Naive B cell (primary cell): Measurements from ENCODE around the gene MDGA2. TPM values are rescaled to one million over a fixed set of nuclear protein-coding genes. Genes with fewer than 3 reads are reported as not detected.
"Not testable (repeated sequence)": the region's sequence is repeated elsewhere in the genome, so short reads cannot be mapped to it uniquely, and the experiment has no call there.

Experiments used
- ATAC-seq, 2 donors: fragments of 150-1000 bp; cut with Tn5 transposase; 2 replicates each; pipeline ENCODE4 v1.10.0; 2021; ENCODE audit warnings: low read depth in 2 of 2, mild to moderate bottlenecking in 2 of 2, moderate library complexity in 2 of 2
- DNase-seq: peaks from one replicate; pipeline ENCODE4 v3.0.0; 2022
- H3K27ac Mint-ChIP-seq, 6 donors: one replicate each; pipeline ENCODE4 v1.8.0; 2020 to 2022; ENCODE audit warnings: mild to moderate bottlenecking in 6 of 6, mixed read lengths in 6 of 6, moderate library complexity in 5 of 6, inconsistent platforms in 2 of 6
- H3K27me3 Mint-ChIP-seq, 3 donors: one replicate each; pipeline ENCODE4 v1.8.0; 2021 to 2022; ENCODE audit warnings: mixed read lengths in 3 of 3, mild to moderate bottlenecking in 1 of 3
- H3K36me3 Mint-ChIP-seq, 2 donors: one replicate each; pipeline ENCODE4 v1.8.0; 2020 to 2022; ENCODE audit warnings: mixed read lengths in 2 of 2, inconsistent platforms in 1 of 2, mild to moderate bottlenecking in 1 of 2
- H3K4me1 Mint-ChIP-seq, 3 donors: one replicate each; pipeline ENCODE4 v1.8.0; 2020 to 2022; ENCODE audit warnings: mixed read lengths in 3 of 3, inconsistent platforms in 1 of 3, mild to moderate bottlenecking in 1 of 3, moderate library complexity in 1 of 3
- H3K4me3 Mint-ChIP-seq, 8 donors: one replicate each; pipeline ENCODE4 v1.8.0; 2020 to 2022; ENCODE audit warnings: mild to moderate bottlenecking in 8 of 8, mixed read lengths in 8 of 8, moderate library complexity in 8 of 8, inconsistent platforms in 2 of 8
- H3K9me3 Mint-ChIP-seq, 7 donors: one replicate each; pipeline ENCODE4 v1.8.0; 2020 to 2022; ENCODE audit warnings: mixed read lengths in 7 of 7, mild to moderate bottlenecking in 5 of 7, inconsistent platforms in 2 of 7, moderate library complexity in 1 of 7
- polyA plus RNA-seq, 6 donors: library from polyadenylated mRNA; unstranded; fragments of 300-500 nt; fragmentation: Illumina TruSeq; gene quantifications; one replicate each; pipeline ENCODE4 v1.2.3, GENCODE V29; 2021; ENCODE audit warnings: low read depth in 6 of 6

Gene MDGA2
- polyA plus RNA-seq, 6 donors from 2014 or later = not detected

DNA sequence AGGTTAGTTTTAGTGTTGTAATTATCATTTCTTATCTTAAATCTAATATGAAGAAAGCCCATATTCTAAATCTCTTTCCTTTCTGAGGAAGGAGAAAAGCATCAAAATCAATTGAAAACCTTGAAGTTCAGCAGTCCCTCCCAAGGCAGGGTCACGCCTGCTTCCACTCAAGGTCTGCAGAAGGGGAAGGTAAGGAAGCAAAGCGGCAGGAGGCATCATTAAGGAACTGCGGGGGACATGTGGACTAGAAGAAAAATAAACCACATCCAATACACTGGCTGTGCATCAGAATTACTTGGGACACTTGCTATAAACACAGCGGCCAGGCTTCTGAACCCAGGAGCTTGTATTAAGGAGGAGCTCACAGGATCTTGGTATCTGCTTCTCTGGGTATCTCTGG is 759.9 kb downstream of the MDGA2 start:
- not testable (repeated sequence) for H3K36me3 Mint-ChIP-seq, ATAC-seq, H3K4me1 Mint-ChIP-seq, H3K27me3 Mint-ChIP-seq, H3K27ac Mint-ChIP-seq, DNase-seq, H3K9me3 Mint-ChIP-seq, H3K4me3 Mint-ChIP-seq

DNA sequence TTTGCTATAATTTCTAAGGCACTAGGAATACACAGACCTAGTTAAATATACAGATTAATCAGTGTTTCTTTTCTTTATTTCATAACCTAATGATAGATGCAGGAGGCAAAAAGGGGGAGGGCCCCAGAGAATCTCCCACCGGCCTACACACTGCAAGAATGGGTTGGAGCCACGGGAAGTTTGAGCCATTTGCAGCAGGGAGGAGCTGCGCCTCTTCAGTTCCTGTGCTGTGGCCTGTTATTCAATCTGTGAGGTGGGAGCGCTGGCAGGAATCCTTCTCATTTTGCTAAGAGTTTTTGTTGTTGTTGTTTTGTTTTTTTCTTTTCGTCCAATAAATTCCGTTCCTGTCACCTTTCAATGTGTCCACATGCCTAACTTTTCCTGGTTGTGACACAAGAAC is 772.6 kb downstream of the MDGA2 start:
- H3K9me3 Mint-ChIP-seq = no peaks in the 10 kb centered on the region
- no peaks in the 10 kb centered on the region for H3K4me1 Mint-ChIP-seq
- H3K27me3 Mint-ChIP-seq = no peaks in the 10 kb centered on the region
- H3K4me3 Mint-ChIP-seq = no peak overlapping the region
- no peak overlapping the region for H3K27ac Mint-ChIP-seq
- ATAC-seq (no peak), DNase-seq (no peak)
- no peaks in the 10 kb centered on the region for H3K36me3 Mint-ChIP-seq

DNA sequence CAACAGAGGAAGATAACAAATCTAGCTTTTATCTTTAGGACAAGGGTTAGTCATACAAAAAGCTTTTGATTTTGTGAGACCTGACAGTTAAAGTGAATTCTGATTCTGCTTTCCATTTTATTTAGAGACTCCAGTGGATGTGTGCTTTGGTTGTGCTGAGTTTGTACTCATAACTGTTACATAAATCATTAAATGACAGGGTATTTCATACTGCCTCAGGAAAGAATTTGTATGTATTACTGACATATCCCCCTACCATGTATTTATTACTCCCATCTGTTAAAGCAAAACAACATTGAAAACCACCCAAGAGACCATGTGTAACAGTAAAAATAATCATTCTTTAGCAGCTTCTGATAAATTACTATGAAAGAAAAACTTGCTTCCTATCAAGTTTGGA is 780.9 kb downstream of the MDGA2 start:
- DNase-seq (no peak), ATAC-seq (no peak)
- Mint-ChIP-seq H3K9me3 (peaks cover 0 to 2% (median 0%) of the 10 kb centered on the region in 7 donors), H3K27ac (no peak overlapping the region), H3K4me1 (no peaks in the 10 kb centered on the region), H3K4me3 (no peak overlapping the region), H3K27me3 (no peaks in the 10 kb centered on the region), H3K36me3 (no peaks in the 10 kb centered on the region)

GRCh38 chr14:46887144-46887543 is 788.3 kb downstream of the MDGA2 start:
- Mint-ChIP-seq H3K4me1 (no peaks in the 10 kb centered on the region), H3K9me3 (no peaks in the 10 kb centered on the region), H3K27me3 (no peaks in the 10 kb centered on the region), H3K4me3 (no peak overlapping the region), H3K27ac (peak overlapping the region in 1 of 6 donors; percentile 69), H3K36me3 (no peaks in the 10 kb centered on the region)
- DNase-seq = no peak
- no peak for ATAC-seq

GRCh38 chr14:46885566-46885965 is 789.8 kb downstream of the MDGA2 start:
- DNase-seq (no peak), ATAC-seq (no peak)
- no peaks in the 10 kb centered on the region for H3K4me1 Mint-ChIP-seq
- H3K27ac Mint-ChIP-seq = no peak overlapping the region
- H3K4me3 Mint-ChIP-seq = no peak overlapping the region
- H3K9me3 Mint-ChIP-seq = no peaks in the 10 kb centered on the region
- no peaks in the 10 kb centered on the region for H3K36me3 Mint-ChIP-seq
- no peaks in the 10 kb centered on the region for H3K27me3 Mint-ChIP-seq

GRCh38 chr14:46861753-46862152 is 813.7 kb downstream of the MDGA2 start:
- DNase-seq (no peak), ATAC-seq (no peak)
- Mint-ChIP-seq H3K4me1 (no peaks in the 10 kb centered on the region), H3K4me3 (no peak overlapping the region), H3K9me3 (peaks cover 0 to 3% (median 0%) of the 10 kb centered on the region in 7 donors), H3K27ac (no peak overlapping the region), H3K36me3 (no peaks in the 10 kb centered on the region), H3K27me3 (no peaks in the 10 kb centered on the region)

DNA sequence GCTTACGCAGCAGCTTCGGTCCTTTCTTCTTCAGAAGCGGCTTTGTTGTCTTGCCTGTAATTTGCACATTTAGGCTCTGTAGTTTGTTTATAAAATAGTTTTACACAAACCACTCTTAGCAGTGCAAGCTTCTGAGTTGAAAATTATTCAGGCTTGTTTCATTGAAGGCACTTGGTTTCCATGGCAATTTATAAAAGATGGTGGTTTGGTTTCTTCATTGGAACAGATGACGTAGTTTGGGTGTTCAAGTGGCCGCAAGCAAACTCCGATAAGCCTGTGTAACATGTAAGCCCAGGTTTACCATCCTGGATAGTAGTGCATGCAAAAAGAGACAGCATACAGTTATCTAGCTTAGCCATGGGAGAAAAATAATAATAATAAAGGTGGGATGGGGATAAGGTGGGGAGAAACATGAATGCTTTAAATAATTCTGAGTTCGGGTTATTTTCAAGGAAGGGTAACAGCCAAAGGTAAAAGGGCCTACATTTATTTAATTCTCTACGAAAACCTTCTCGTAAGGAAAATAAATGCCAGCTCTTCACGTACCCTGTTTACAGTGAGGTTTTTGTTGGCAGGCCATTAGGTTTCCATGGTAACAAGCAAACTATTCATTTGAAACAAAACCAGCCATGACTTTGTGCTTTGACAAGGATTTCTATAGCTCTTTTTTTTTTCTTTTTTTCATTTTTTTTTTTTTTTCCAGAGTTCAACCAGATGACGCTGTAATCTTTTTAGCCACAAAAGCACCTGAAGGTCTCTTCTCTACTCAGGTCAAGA is 834.3 kb downstream of the MDGA2 start:
- H3K27me3 Mint-ChIP-seq = no peaks in the 10 kb centered on the region
- DNase-seq (no peak), ATAC-seq (no peak)
- H3K36me3 Mint-ChIP-seq = no peaks in the 10 kb centered on the region
- no peak overlapping the region for H3K4me3 Mint-ChIP-seq
- no peak overlapping the region for H3K27ac Mint-ChIP-seq
- H3K9me3 Mint-ChIP-seq = peaks cover 0 to 2% (median 0%) of the 10 kb centered on the region in 7 donors
- no peaks in the 10 kb centered on the region for H3K4me1 Mint-ChIP-seq

DNA sequence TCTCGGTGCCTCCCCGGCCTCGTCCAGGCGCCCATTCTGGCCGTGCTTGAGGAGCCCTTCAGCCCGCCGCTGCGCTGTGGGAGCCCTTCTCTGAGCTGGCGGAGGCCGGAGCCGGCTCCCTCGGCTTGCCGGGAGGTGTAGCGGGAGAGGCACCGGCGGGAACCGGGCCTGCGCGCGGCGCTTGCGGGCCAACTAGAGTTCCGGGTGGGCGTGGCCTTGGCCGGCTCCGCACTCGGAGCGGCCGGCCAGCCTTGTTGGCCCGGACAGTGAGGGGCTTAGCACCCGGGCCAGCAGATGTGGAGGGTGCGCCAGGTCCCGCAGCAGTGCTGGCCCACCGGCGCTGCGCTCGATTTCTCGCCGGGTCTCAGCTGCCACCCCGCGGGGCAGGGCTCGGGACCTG is 855.1 kb downstream of the MDGA2 start:
- peaks cover 0 to 3% (median 0%) of the 10 kb centered on the region in 7 donors for H3K9me3 Mint-ChIP-seq
- H3K27ac Mint-ChIP-seq = no peak overlapping the region
- H3K36me3 Mint-ChIP-seq = no peaks in the 10 kb centered on the region
- ATAC-seq (no peak), DNase-seq (no peak)
- no peaks in the 10 kb centered on the region for H3K4me1 Mint-ChIP-seq
- H3K27me3 Mint-ChIP-seq = no peaks in the 10 kb centered on the region
- no peak overlapping the region for H3K4me3 Mint-ChIP-seq

DNA sequence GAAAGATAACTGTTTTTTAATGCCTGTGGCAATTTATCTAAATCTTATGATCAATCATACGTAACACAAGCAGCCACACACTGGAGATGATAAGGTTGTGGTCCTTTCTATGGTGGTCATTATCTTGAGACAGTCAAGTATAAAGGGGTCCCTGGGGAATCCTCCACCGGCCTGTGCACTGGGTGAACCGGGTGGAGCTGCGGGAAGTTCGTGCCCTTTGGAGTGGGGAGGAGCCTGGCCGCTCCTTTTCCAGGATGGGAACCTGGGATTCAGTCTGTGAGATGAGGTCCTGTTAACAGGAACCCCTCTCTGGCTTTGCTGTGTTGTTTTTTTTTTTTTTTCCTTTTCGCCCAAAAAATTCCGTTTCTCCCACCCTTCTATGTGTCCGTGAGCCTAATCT is 856.3 kb downstream of the MDGA2 start:
- Mint-ChIP-seq H3K4me1 (no peaks in the 10 kb centered on the region), H3K4me3 (no peak overlapping the region), H3K36me3 (no peaks in the 10 kb centered on the region), H3K27ac (no peak overlapping the region), H3K27me3 (no peaks in the 10 kb centered on the region), H3K9me3 (peaks cover 0 to 3% (median 2%) of the 10 kb centered on the region in 7 donors)
- DNase-seq (no peak), ATAC-seq (no peak)

DNA sequence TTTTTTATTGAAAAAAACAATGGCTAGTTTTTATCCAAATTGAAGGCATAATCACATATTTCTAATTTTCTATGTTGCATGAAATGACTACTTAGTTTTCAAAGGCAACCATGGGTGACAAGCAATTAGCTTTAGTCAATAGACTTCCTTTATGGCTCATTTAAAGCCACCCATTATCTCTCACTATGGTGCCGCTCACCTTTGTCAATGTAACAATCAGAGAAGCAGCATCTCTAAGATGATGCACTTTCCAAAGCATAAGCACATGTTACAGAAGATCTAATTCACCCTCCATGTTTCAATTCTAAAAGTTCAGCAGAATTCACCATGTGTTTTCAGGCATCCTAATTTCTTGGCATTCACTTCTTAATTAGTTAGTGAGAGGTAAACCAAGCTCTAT is 857.3 kb downstream of the MDGA2 start:
- H3K36me3 Mint-ChIP-seq = no peaks in the 10 kb centered on the region
- no peak overlapping the region for H3K4me3 Mint-ChIP-seq
- H3K27ac Mint-ChIP-seq = no peak overlapping the region
- no peaks in the 10 kb centered on the region for H3K27me3 Mint-ChIP-seq
- H3K9me3 Mint-ChIP-seq = peaks cover 0 to 5% (median 2%) of the 10 kb centered on the region in 7 donors
- DNase-seq = no peak
- H3K4me1 Mint-ChIP-seq = no peaks in the 10 kb centered on the region
- no peak for ATAC-seq

GRCh38 chr14:46793144-46793543 is 882.3 kb downstream of the MDGA2 start:
- no peaks in the 10 kb centered on the region for H3K27me3 Mint-ChIP-seq
- DNase-seq = no peak
- no peak for ATAC-seq
- H3K4me1 Mint-ChIP-seq = no peaks in the 10 kb centered on the region
- peaks cover 2 to 19% (median 4%) of the 10 kb centered on the region in 7 donors for H3K9me3 Mint-ChIP-seq
- no peak overlapping the region for H3K4me3 Mint-ChIP-seq
- H3K27ac Mint-ChIP-seq = no peak overlapping the region
- no peaks in the 10 kb centered on the region for H3K36me3 Mint-ChIP-seq
